IMR-90 (cell line): ENCODE measurements around the gene ZNF783. TPM values are rescaled to one million over a fixed set of nuclear protein-coding genes. Genes with fewer than 3 reads are reported as not detected.
A peak's percentile ranks its signal among the peaks of the same experiment; 100 is the strongest.

Experiments used
- ATAC-seq: fragments of 200-7000 bp; cut with Tn5 transposase; 2 replicates; pipeline ENCODE4 v1.9.1; 2020; ENCODE audit warnings: low read depth, mild to moderate bottlenecking, moderate library complexity
- BruUV-seq: library from RNA; stranded (reverse); fragments of 400-500 nt; replicated peaks from 2 replicates; lab custom pipeline; 2021; lab: Mats Ljungman, UMichigan
- CTCF ChIA-PET: fragments of 300-600 bp; formaldehyde crosslinking; extraction: SDS; loops from one replicate; lab custom pipeline; 2021; ENCODE audit warnings: antibody characterized with exemption; lab: Yijun Ruan, JAX
- POLR2A ChIA-PET: fragments of 300-600 bp; sonication (Branson Sonifier 250); formaldehyde crosslinking; loops from one replicate; lab custom pipeline; 2022; ENCODE audit warnings: antibody characterized with exemption; ENCODE audit not compliant: unreplicated experiment; lab: Charles Lee
- DNase-seq: peaks from one replicate; pipeline ENCODE4 v3.0.0; 2013
- H2AFZ ChIP-seq: replicated peaks from 2 replicates; pipeline ENCODE3; 2013; ENCODE audit warnings: low read length, mild to moderate bottlenecking; ENCODE audit not compliant: poor library complexity
- H2AK5ac ChIP-seq: 2 replicates; pipeline ENCODE4 v1.6.1; 2013; ENCODE audit warnings: low read depth, low read length, inconsistent platforms
- H2AK9ac ChIP-seq: replicated peaks from 2 replicates; pipeline ENCODE3; 2013; ENCODE audit warnings: mild to moderate bottlenecking, low read depth, low read length, moderate library complexity; ENCODE audit not compliant: poor library complexity
- H2BK120ac ChIP-seq: 2 replicates; pipeline ENCODE4 v1.6.1; 2013; ENCODE audit warnings: low read depth, low read length, inconsistent platforms
- H2BK15ac ChIP-seq: 3 replicates; pipeline ENCODE4 v1.6.1; 2013; ENCODE audit warnings: low read depth, low read length, inconsistent platforms
- H2BK20ac ChIP-seq: 2 replicates; pipeline ENCODE4 v1.6.1; 2013; ENCODE audit warnings: low read depth, mild to moderate bottlenecking, inconsistent platforms, low read length, moderate library complexity
- H2BK5ac ChIP-seq: 2 replicates; pipeline ENCODE4 v1.6.1; 2013; ENCODE audit warnings: mild to moderate bottlenecking, low read depth, low read length, inconsistent platforms; ENCODE audit not compliant: poor library complexity, severe bottlenecking
- H3K14ac ChIP-seq: replicated peaks from 2 replicates; pipeline ENCODE4 v1.6.1; 2013; ENCODE audit warnings: low read depth, low read length, inconsistent platforms
- H3K18ac ChIP-seq: 2 replicates; pipeline ENCODE4 v1.6.1; 2013; ENCODE audit warnings: low read depth, low read length, control low read depth
- H3K23ac ChIP-seq: 2 replicates; pipeline ENCODE4 v1.6.1; 2013; ENCODE audit warnings: low read depth, low read length, inconsistent platforms
- H3K27ac ChIP-seq: 2 replicates; pipeline ENCODE4 v1.5.1; 2013; ENCODE audit warnings: mild to moderate bottlenecking, control low read depth, low read length; ENCODE audit not compliant: insufficient read depth
- H3K27me3 ChIP-seq: 2 replicates; pipeline ENCODE4 v1.6.1; 2013; ENCODE audit warnings: low read length; ENCODE audit not compliant: control insufficient read depth, insufficient read depth
- H3K36me3 ChIP-seq: 2 replicates; pipeline ENCODE4 v1.6.1; 2013; ENCODE audit warnings: low read length, mixed read lengths; ENCODE audit not compliant: control insufficient read depth, insufficient read depth
- H3K4ac ChIP-seq: 2 replicates; pipeline ENCODE4 v1.6.1; 2013; ENCODE audit warnings: low read depth, low read length, inconsistent platforms
- H3K4me1 ChIP-seq: 2 replicates; pipeline ENCODE4 v1.6.1; 2013; ENCODE audit warnings: low read length, mixed read lengths; ENCODE audit not compliant: control insufficient read depth, insufficient read depth
- H3K4me2 ChIP-seq: 2 replicates; pipeline ENCODE4 v1.6.1; 2013; ENCODE audit warnings: low read depth, mild to moderate bottlenecking, control low read depth, low read length, moderate library complexity
- H3K4me3 ChIP-seq: 2 replicates; pipeline ENCODE4 v1.5.1; 2013; ENCODE audit warnings: low read depth, mild to moderate bottlenecking, control low read depth, low read length, moderate library complexity; ENCODE audit not compliant: insufficient read depth
- H3K56ac ChIP-seq: 2 replicates; pipeline ENCODE4 v1.6.1; 2013; ENCODE audit warnings: low read length, inconsistent platforms; ENCODE audit not compliant: insufficient read depth; ENCODE audit errors: extremely low read depth
- H3K79me1 ChIP-seq, 2 experiments: 2 replicates each; pipeline ENCODE4 v1.6.1; 2013; ENCODE audit warnings: low read length in 2 of 2, inconsistent platforms in 1 of 2, low read depth in 1 of 2
- H3K9ac ChIP-seq: 2 replicates; pipeline ENCODE4 v1.6.1; 2013; ENCODE audit warnings: low read depth, low read length, control low read depth
- H3K9me1 ChIP-seq: 2 replicates; pipeline ENCODE4 v1.6.1; 2013; ENCODE audit warnings: low read length, inconsistent platforms; ENCODE audit not compliant: insufficient read depth
- H3K9me3 ChIP-seq: 2 replicates; pipeline ENCODE4 v1.6.1; 2013; ENCODE audit warnings: low read length; ENCODE audit not compliant: control insufficient read depth, insufficient read depth
- H4K20me1 ChIP-seq: 2 replicates; pipeline ENCODE4 v1.6.1; 2013; ENCODE audit warnings: low read length, inconsistent platforms; ENCODE audit not compliant: insufficient read depth
- H4K5ac ChIP-seq: 2 replicates; pipeline ENCODE4 v1.6.1; 2013; ENCODE audit warnings: mild to moderate bottlenecking, low read depth, low read length, control low read depth
- H4K8ac ChIP-seq, 2 experiments: 2 replicates each; pipeline ENCODE4 v1.6.1; 2013; ENCODE audit warnings: low read depth in 2 of 2, low read length in 2 of 2, control low read depth in 1 of 2, inconsistent platforms in 1 of 2
- H4K91ac ChIP-seq: 2 replicates; pipeline ENCODE4 v1.6.1; 2013; ENCODE audit warnings: low read depth, low read length, inconsistent platforms; ENCODE audit not compliant: insufficient read depth
- RAD21 ChIP-seq: IDR thresholded peaks from 2 replicates; pipeline ENCODE4 v1.6.1; 2012; ENCODE audit warnings: low read length, improper control_type of control experiment
- RFX5 ChIP-seq: IDR thresholded peaks from 2 replicates; pipeline ENCODE4 v1.8.0; 2012; ENCODE audit warnings: low read depth, mild to moderate bottlenecking, low read length, moderate library complexity
- WGBS, 2 experiments: methylation state at CpG; one replicate each; pipeline versions ENCODE4 v1.1.5 to v1.1.7; 2013; ENCODE audit warnings: missing lambda C conversion rate in 2 of 2; ENCODE audit not compliant: insufficient read length in 1 of 2; ENCODE audit errors: extremely low coverage in 2 of 2; 5-methylcytosine and 5-hydroxymethylcytosine counted together
- dilution Hi-C: fragments of 300-500 bp; cut with HindIII; formaldehyde crosslinking; loops from one replicate; pipeline ENCODE4 v1.14.3; 2018; ENCODE audit warnings: low sequenced_read_pairs; ENCODE audit not compliant: unreplicated experiment
- in situ Hi-C: fragments of 300-500 bp; cut with MboI; formaldehyde crosslinking; loops from 3 replicates; pipeline ENCODE4 v1.14.3; 2019; ENCODE audit warnings: low sequenced_read_pairs, inconsistent platforms, mixed read lengths
- intact Hi-C: fragments of 100-400 bp; cut with micrococcal nuclease; formaldehyde crosslinking; loops from 2 replicates; pipeline ENCODE4 v1.10.0; 2022
- polyA plus RNA-seq, 3 experiments: library from polyadenylated mRNA; depleted of rRNA; stranded (reverse); fragments of >200 nt; gene quantifications; 2 replicates each; pipeline ENCODE4 v1.2.3, GENCODE V29; 2012; ENCODE audit warnings: low replicate concordance in 1 of 3
- total RNA-seq: library from RNA; depleted of rRNA; stranded (reverse); fragments of >200 nt; gene quantifications from 2 replicates; pipeline ENCODE4 v1.2.3, GENCODE V29; 2012
- TF ChIP-seq, protein P1 (sequence below): fragments of 150-350 bp; IDR thresholded peaks from 2 replicates; pipeline ENCODE4 v1.6.1; 2017; ENCODE audit warnings: mild to moderate bottlenecking, antibody characterized with exemption, low read length, low read depth

ZNF783 gene
- total and polyA plus RNA-seq, 2 of the 4 experiments (the other 2 are of a cell fraction), result 2.3 to 7.2 TPM

DNA sequence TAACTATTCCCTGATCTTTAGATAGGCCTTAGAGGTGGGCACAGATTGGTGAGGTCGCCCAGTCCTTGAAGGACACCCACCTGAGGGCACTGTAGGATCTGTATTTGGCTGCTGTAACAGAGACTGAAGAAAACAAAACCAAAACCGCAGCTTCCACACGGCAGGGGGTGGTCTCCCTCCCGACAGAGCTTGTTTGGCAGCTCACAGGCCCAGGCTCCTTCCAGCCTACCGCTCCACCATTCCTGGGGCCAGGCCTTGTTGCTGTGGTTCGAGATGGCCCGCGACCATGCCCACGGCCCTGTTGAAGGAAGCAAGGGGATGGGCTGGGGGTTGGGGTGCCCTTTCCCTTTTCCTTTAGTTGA, 30.4 kb downstream of the ZNF783 start:
- Histone ChIP-seq H3K9me1 (no peaks in the 10 kb centered on the region), H3K18ac (no peak overlapping the region), H3K9me3 (no peaks in the 10 kb centered on the region), H2BK15ac (no peak overlapping the region), H3K27me3 (no peaks in the 10 kb centered on the region), H3K23ac (no peak overlapping the region), H3K4me3 (no peak overlapping the region), H2BK20ac (no peak overlapping the region), H2AFZ (no peak overlapping the region), H3K36me3 (peaks cover 6% of the 10 kb centered on the region; the same call in 1 of the 2 replicates), H3K79me1 (no peaks in the 10 kb centered on the region), H3K14ac (no peak overlapping the region), H3K9ac (no peak overlapping the region), H3K27ac (no peak overlapping the region), H4K91ac (no peak overlapping the region), H3K4ac (no peak overlapping the region), H2BK5ac (no peak overlapping the region), H2AK5ac (no peak overlapping the region), H3K4me1 (no peaks in the 10 kb centered on the region), H2BK120ac (no peak overlapping the region), H4K20me1 (no peaks in the 10 kb centered on the region), H4K5ac (no peak overlapping the region), H3K4me2 (no peak overlapping the region), H2AK9ac (peak overlapping the region; percentile 65), H4K8ac (no peak overlapping the region), H3K56ac (no peak overlapping the region)
- DNase-seq, result no peak
- ATAC-seq, result no peak
- in situ Hi-C loops (no loop called here), dilution Hi-C loops (no loop called here), intact Hi-C loops (no loop called here)
- ChIA-PET CTCF (no interaction called here), POLR2A (no interaction called here)
- no TSS peak for BruUV-seq
- TF ChIP-seq RAD21 (no peak), RFX5 (no peak)
- TF ChIP-seq, protein P1, sequence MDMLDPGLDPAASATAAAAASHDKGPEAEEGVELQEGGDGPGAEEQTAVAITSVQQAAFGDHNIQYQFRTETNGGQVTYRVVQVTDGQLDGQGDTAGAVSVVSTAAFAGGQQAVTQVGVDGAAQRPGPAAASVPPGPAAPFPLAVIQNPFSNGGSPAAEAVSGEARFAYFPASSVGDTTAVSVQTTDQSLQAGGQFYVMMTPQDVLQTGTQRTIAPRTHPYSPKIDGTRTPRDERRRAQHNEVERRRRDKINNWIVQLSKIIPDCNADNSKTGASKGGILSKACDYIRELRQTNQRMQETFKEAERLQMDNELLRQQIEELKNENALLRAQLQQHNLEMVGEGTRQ, result no peak
- 67% methylated on average over 1 of the region's 9 CpGs; no CpG with 5 or more reads in 1 of the 2 experiments for WGBS, 2 experiments
